ENCODE measurements around the gene CEP170B. TPM values are rescaled to one million over a fixed set of nuclear protein-coding genes. Genes with fewer than 3 reads are reported as not detected.

CEP170B gene
- total and polyA plus RNA-seq, 2 of the 13 experiments (the other 11 are each of a cell fraction or from before 2014, with no cell fraction given), result 4.3 to 8.8 TPM

- TF ChIP-seq NFYC (CRISPR knock-in tag; IDR thresholded peaks at IDR 0.05) (no peak), BRCA1 (CRISPR knock-in tag; IDR thresholded peaks at IDR 0.05) (no peak), ZNF530 (CRISPR knock-in tag; IDR thresholded peaks at IDR 0.05; ENCODE audit: low read depth) (no peak), ONECUT2 (CRISPR knock-in tag; IDR thresholded peaks at IDR 0.05) (no peak), ZMAT5 (CRISPR knock-in tag; IDR thresholded peaks at IDR 0.05; ENCODE audit: borderline replicate concordance, low read depth) (no peak), ZNF205 (CRISPR knock-in tag; IDR thresholded peaks at IDR 0.05) (no peak), ZNF792 (CRISPR knock-in tag; IDR thresholded peaks at IDR 0.05) (0 out of 2 replicates have a peak, but pooled peaks have one; percentile 24), IRF1 (CRISPR knock-in tag; IDR thresholded peaks at IDR 0.05; ENCODE audit: low read depth) (no peak), ELK4 (CRISPR knock-in tag; IDR thresholded peaks at IDR 0.05; ENCODE audit: borderline replicate concordance) (no peak), TFDP2 (CRISPR knock-in tag; IDR thresholded peaks at IDR 0.05) (peak; percentile 61; the same call in 1 of the 2 replicates), NONO (IDR thresholded peaks at IDR 0.05) (no peak), NONO (CRISPR knock-in tag; conservative IDR thresholded peaks at IDR 0.05) (0 out of 2 replicates have a peak, but pooled peaks have one; percentile 23), ZNF17 (CRISPR knock-in tag; IDR thresholded peaks at IDR 0.05) (no peak), DNMT1 (CRISPR knock-in tag; IDR thresholded peaks at IDR 0.05) (no peak), ZNF20 (CRISPR knock-in tag; IDR thresholded peaks at IDR 0.05) (no peak), ZNF232 (CRISPR knock-in tag; IDR thresholded peaks at IDR 0.05; ENCODE audit: borderline replicate concordance) (no peak), PREB (CRISPR knock-in tag; IDR thresholded peaks at IDR 0.05) (no peak), TFDP1 (CRISPR knock-in tag; IDR thresholded peaks at IDR 0.05; ENCODE audit: borderline replicate concordance) (peak; percentile 56; the same call in 1 of the 2 replicates), E2F2 (CRISPR knock-in tag; IDR thresholded peaks at IDR 0.05; ENCODE audit: borderline replicate concordance) (no peak), KLF16 (CRISPR knock-in tag; IDR thresholded peaks at IDR 0.05) (no peak), HBP1 (CRISPR knock-in tag; IDR thresholded peaks at IDR 0.05; ENCODE audit: low read depth) (no peak)
These were observed 594 bp upstream of the CEP170B start (continued) for GRCh38 chr14:104864267-104865080.
